HG03442 (cell line): ENCODE data around the gene TRIM66.

Experiments used
- ATAC-seq: cut with Tn5 transposase; IDR thresholded peaks from one replicate; pipeline ENCODE4 v1.9.1; 2021; ENCODE audit warnings: mild to moderate bottlenecking, moderate library complexity; ENCODE audit not compliant: unreplicated experiment

The TRIM66 gene

GRCh38 chr11:8714622-8715225 lies 32.3 kb upstream of the TRIM66 start:
- no peak for ATAC-seq

- ATAC-seq, result no peak
Measured at GRCh38 chr11:8713760-8714454, 31.4 kb upstream of the TRIM66 start.

GRCh38 chr11:8712506-8712905 lies 30.0 kb upstream of the TRIM66 start:
- ATAC-seq, result no peak

GRCh38 chr11:8711895-8712442 lies 29.5 kb upstream of the TRIM66 start:
- no peak for ATAC-seq

GRCh38 chr11:8709777-8710176 lies 27.3 kb upstream of the TRIM66 start:
- no peak for ATAC-seq

- ATAC-seq, result no peak
Measured at GRCh38 chr11:8709002-8709672, 26.7 kb upstream of the TRIM66 start.

GRCh38 chr11:8707541-8708191 lies 25.2 kb upstream of the TRIM66 start:
- no peak for ATAC-seq

- ATAC-seq, result no peak
Measured at GRCh38 chr11:8706673-8707432, 24.4 kb upstream of the TRIM66 start.

- ATAC-seq, result no peak
Measured at GRCh38 chr11:8705146-8705545, 22.7 kb upstream of the TRIM66 start.

- no peak for ATAC-seq
Measured at GRCh38 chr11:8704136-8704535, 21.7 kb upstream of the TRIM66 start.

GRCh38 chr11:8702598-8702915 lies 20.1 kb upstream of the TRIM66 start:
- no peak for ATAC-seq

GRCh38 chr11:8701891-8702597 lies 19.6 kb upstream of the TRIM66 start:
- ATAC-seq, result no peak

- no peak for ATAC-seq
Measured at GRCh38 chr11:8699903-8700302, 17.4 kb upstream of the TRIM66 start.

GRCh38 chr11:8698917-8699441 lies 16.5 kb upstream of the TRIM66 start:
- no peak for ATAC-seq

GRCh38 chr11:8698379-8698851 lies 15.9 kb upstream of the TRIM66 start:
- no peak for ATAC-seq

GRCh38 chr11:8697054-8697453 lies 14.6 kb upstream of the TRIM66 start:
- no peak for ATAC-seq

- no peak for ATAC-seq
Measured at GRCh38 chr11:8694137-8694536, 11.7 kb upstream of the TRIM66 start.

GRCh38 chr11:8693555-8693954 lies 11.1 kb upstream of the TRIM66 start:
- no peak for ATAC-seq

- ATAC-seq, result no peak
Measured at GRCh38 chr11:8693010-8693551, 10.6 kb upstream of the TRIM66 start.

- ATAC-seq, result no peak
Measured at GRCh38 chr11:8692417-8692816, 10.0 kb upstream of the TRIM66 start.
